Fibroblast of villous mesenchyme (primary cell): ENCODE results near the gene CPNE2. TPM values are rescaled to one million over a fixed set of nuclear protein-coding genes. Genes with fewer than 3 reads are reported as not detected.
A peak's percentile ranks its signal among the peaks of the same experiment; 100 is the strongest.

Experiments used
- DNase-seq: peaks from one replicate; pipeline ENCODE4 v3.0.0-alpha.2; 2010; ENCODE audit warnings: low read depth
- H3K4me3 ChIP-seq: 2 replicates; pipeline ENCODE4 v1.5.1; 2011; ENCODE audit warnings: low read depth, mild to moderate bottlenecking, low read length
- CTCF ChIP-seq: IDR thresholded peaks from 2 replicates; pipeline ENCODE4 v1.5.1; 2012; ENCODE audit warnings: low read depth, mild to moderate bottlenecking, low read length; ENCODE audit not compliant: insufficient read depth
- total RNA-seq: library from RNA; depleted of rRNA; stranded (reverse); fragments of >200 nt; gene quantifications from 2 replicates; pipeline ENCODE4 v1.2.3, GENCODE V29; 2012

Gene CPNE2
- total RNA-seq, 1 donor: 24.2 TPM

GRCh38 chr16:57157533-57157932 is 65.2 kb downstream of the CPNE2 start:
- no peak overlapping the region for H3K4me3 ChIP-seq
- no peak for TF ChIP-seq CTCF
- no peak for DNase-seq

GRCh38 chr16:57159447-57159846 is 67.1 kb downstream of the CPNE2 start:
- H3K4me3 ChIP-seq: no peak overlapping the region
- DNase-seq: no peak
- TF ChIP-seq CTCF: no peak

GRCh38 chr16:57163842-57164241 is 71.5 kb downstream of the CPNE2 start:
- TF ChIP-seq CTCF: no peak
- no peak for DNase-seq
- H3K4me3 ChIP-seq: no peak overlapping the region

- DNase-seq: no peak
- no peak for TF ChIP-seq CTCF
These were observed 73.1 kb downstream of the CPNE2 start for GRCh38 chr16:57165483-57165882.

GRCh38 chr16:57165938-57166337 is 73.6 kb downstream of the CPNE2 start:
- H3K4me3 ChIP-seq: no peak overlapping the region
- TF ChIP-seq CTCF: no peak
- DNase-seq: peak; percentile 57

More at GRCh38 chr16:57165483-57165882, 73.1 kb downstream of the CPNE2 start:
- H3K4me3 ChIP-seq: no peak overlapping the region

GRCh38 chr16:57166451-57166850 is 74.1 kb downstream of the CPNE2 start:
- no peak for DNase-seq
- H3K4me3 ChIP-seq: no peak overlapping the region
- TF ChIP-seq CTCF: no peak

- peak; percentile 12 for DNase-seq
- no peak overlapping the region for H3K4me3 ChIP-seq
- no peak for TF ChIP-seq CTCF
These were observed 74.6 kb downstream of the CPNE2 start for GRCh38 chr16:57166951-57167350.
